HG03439 (cell line): ENCODE results near the gene CLDN9.

Experiments used
- ATAC-seq: cut with Tn5 transposase; IDR thresholded peaks from one replicate; pipeline ENCODE4 v1.9.1; 2021; ENCODE audit warnings: mild to moderate bottlenecking, moderate library complexity; ENCODE audit not compliant: unreplicated experiment

Gene CLDN9

GRCh38 chr16:3015865-3016521 lies 3.3 kb downstream of the CLDN9 start:
- no peak for ATAC-seq

GRCh38 chr16:3017344-3017743 lies 4.6 kb downstream of the CLDN9 start:
- no peak for ATAC-seq

GRCh38 chr16:3017794-3018506 lies 5.2 kb downstream of the CLDN9 start, which contains the start of gene CLDN6:
TSS of gene CLDN6 (minus strand) at chr16:3018183. CDS start at chr16:3016021, 2,162 bp downstream.
- ATAC-seq = no peak

GRCh38 chr16:3019594-3020246 lies 7.0 kb downstream of the CLDN9 start:
- no peak for ATAC-seq

- ATAC-seq = no peak
Observed at GRCh38 chr16:3020247-3020603, 7.5 kb downstream of the CLDN9 start, which contains the start of gene TNFRSF12A. TSS of gene TNFRSF12A (plus strand) at chr16:3020368. CDS start at chr16:3020398, 30 bp downstream.

GRCh38 chr16:3020604-3021448 lies 8.1 kb downstream of the CLDN9 start:
- ATAC-seq = no peak

- no peak for ATAC-seq
Observed at GRCh38 chr16:3021449-3022207, 8.9 kb downstream of the CLDN9 start.

- ATAC-seq = no peak
Observed at GRCh38 chr16:3022208-3022683, 9.5 kb downstream of the CLDN9 start.

- no peak for ATAC-seq
Observed at GRCh38 chr16:3022684-3023414, 10.1 kb downstream of the CLDN9 start.

GRCh38 chr16:3023415-3023668 lies 10.6 kb downstream of the CLDN9 start:
- ATAC-seq = no peak

- ATAC-seq = peak; percentile 73
Observed at GRCh38 chr16:3023669-3024478, 11.2 kb downstream of the CLDN9 start, which contains the start of the genes HCFC1R1 and THOC6. TSS of gene HCFC1R1 (minus strand) at chr16:3023942. CDS start at chr16:3023941, 1 bp downstream. TSS of gene THOC6 (plus strand) at chr16:3024035. CDS start at chr16:3024327, 292 bp downstream.

- no peak for ATAC-seq
Observed at GRCh38 chr16:3025032-3026002, 12.6 kb downstream of the CLDN9 start.

- ATAC-seq = no peak
Observed at GRCh38 chr16:3026003-3026378, 13.3 kb downstream of the CLDN9 start.

- no peak for ATAC-seq
Observed at GRCh38 chr16:3026609-3027488, 14.1 kb downstream of the CLDN9 start.

- no peak for ATAC-seq
Observed at GRCh38 chr16:3027489-3027795, 14.7 kb downstream of the CLDN9 start.

GRCh38 chr16:3027983-3028715 lies 15.4 kb downstream of the CLDN9 start:
- ATAC-seq = peak; percentile 27
